H9 (cell line): ENCODE results near the gene LTB4R2. TPM values are rescaled to one million over a fixed set of nuclear protein-coding genes. Genes with fewer than 3 reads are reported as not detected.

ENCODE experiments used
- DNase-seq: peaks from one replicate; pipeline ENCODE4 v3.0.0-alpha.2; 2017
- H2AFZ ChIP-seq: one replicate; pipeline ENCODE4 v1.6.1; 2013; ENCODE audit warnings: mild to moderate bottlenecking, low read length, control low read depth, moderate library complexity
- H2AK5ac ChIP-seq: 2 replicates; pipeline ENCODE4 v1.6.1; 2013; ENCODE audit warnings: low read length, control low read depth, mixed read lengths; ENCODE audit not compliant: insufficient read length
- H2BK120ac ChIP-seq: one replicate; pipeline ENCODE4 v1.6.1; 2013; ENCODE audit warnings: low read depth, mild to moderate bottlenecking, low read length, control low read depth, inconsistent platforms; ENCODE audit not compliant: poor library complexity, severe bottlenecking
- H2BK12ac ChIP-seq: 2 replicates; pipeline ENCODE4 v1.6.1; 2013; ENCODE audit warnings: low read length, control low read depth, mixed read lengths, low read depth; ENCODE audit not compliant: insufficient read length
- H2BK15ac ChIP-seq: 2 replicates; pipeline ENCODE4 v1.6.1; 2013; ENCODE audit warnings: low read depth, low read length, control low read depth
- H2BK20ac ChIP-seq: one replicate; pipeline ENCODE4 v1.6.1; 2013; ENCODE audit warnings: low read depth, mild to moderate bottlenecking, low read length, control low read depth, inconsistent platforms; ENCODE audit not compliant: poor library complexity, severe bottlenecking
- H2BK5ac ChIP-seq: 2 replicates; pipeline ENCODE4 v1.6.1; 2013; ENCODE audit warnings: low read length, control low read depth, mixed read lengths; ENCODE audit not compliant: insufficient read length
- H3K14ac ChIP-seq: 2 replicates; pipeline ENCODE4 v1.6.1; 2013; ENCODE audit warnings: low read length, control low read depth; ENCODE audit not compliant: insufficient read depth
- H3K18ac ChIP-seq: 2 replicates; pipeline ENCODE4 v1.6.1; 2013; ENCODE audit warnings: low read depth, mild to moderate bottlenecking, mixed read lengths, low read length, control low read depth; ENCODE audit not compliant: insufficient read length
- H3K23ac ChIP-seq: 2 replicates; pipeline ENCODE4 v1.6.1; 2013; ENCODE audit warnings: low read length, control low read depth, mixed read lengths, low read depth; ENCODE audit not compliant: insufficient read length
- H3K23me2 ChIP-seq: 2 replicates; pipeline ENCODE4 v1.6.1; 2013; ENCODE audit warnings: low read depth, mild to moderate bottlenecking, mixed read lengths, low read length, control low read depth; ENCODE audit not compliant: insufficient read length, poor library complexity, severe bottlenecking
- H3K27ac ChIP-seq: 2 replicates; pipeline ENCODE4 v1.5.1; 2013; ENCODE audit warnings: low read length, control low read depth, mixed read lengths, low read depth; ENCODE audit not compliant: insufficient read length
- H3K27me3 ChIP-seq: 2 replicates; pipeline ENCODE4 v1.6.1; 2013; ENCODE audit warnings: low read length, control low read depth, inconsistent platforms; ENCODE audit not compliant: insufficient read depth
- H3K4ac ChIP-seq: 2 replicates; pipeline ENCODE4 v1.6.1; 2013; ENCODE audit warnings: low read depth, mild to moderate bottlenecking, control low read depth, inconsistent platforms, low read length, moderate library complexity
- H3K4me1 ChIP-seq: 2 replicates; pipeline ENCODE4 v1.6.1; 2013; ENCODE audit warnings: low read length, control low read depth, inconsistent platforms; ENCODE audit not compliant: insufficient read depth
- H3K4me2 ChIP-seq: 2 replicates; pipeline ENCODE4 v1.6.1; 2013; ENCODE audit warnings: low read length, control low read depth, mixed read lengths; ENCODE audit not compliant: insufficient read length, insufficient read depth
- H3K56ac ChIP-seq: 2 replicates; pipeline ENCODE4 v1.6.1; 2013; ENCODE audit warnings: low read depth, mild to moderate bottlenecking, mixed read lengths, low read length, control low read depth; ENCODE audit not compliant: insufficient read length
- H3K79me1 ChIP-seq: 2 replicates; pipeline ENCODE4 v1.6.1; 2013; ENCODE audit warnings: low read depth, mild to moderate bottlenecking, moderate library complexity, low read length, control low read depth, inconsistent platforms; ENCODE audit not compliant: insufficient read depth, poor library complexity, severe bottlenecking
- H3K79me2 ChIP-seq: 2 replicates; pipeline ENCODE4 v1.6.1; 2013; ENCODE audit warnings: low read length, control low read depth, inconsistent platforms; ENCODE audit not compliant: insufficient read depth
- H3K9ac ChIP-seq: 2 replicates; pipeline ENCODE4 v1.6.1; 2013; ENCODE audit warnings: low read length, control low read depth, mixed read lengths; ENCODE audit not compliant: insufficient read length; ENCODE audit errors: extremely low read depth
- H3K9me3 ChIP-seq: one replicate; pipeline ENCODE4 v1.6.1; 2013; ENCODE audit warnings: low read depth, low read length, inconsistent platforms; ENCODE audit not compliant: control insufficient read depth
- H3T11ph ChIP-seq: one replicate; pipeline ENCODE4 v1.6.1; 2013; ENCODE audit warnings: mild to moderate bottlenecking, low read length, control low read depth, inconsistent platforms
- H4K20me1 ChIP-seq: one replicate; pipeline ENCODE4 v1.6.1; 2013; ENCODE audit not compliant: control insufficient read depth, insufficient read length, insufficient read depth
- H4K5ac ChIP-seq: 2 replicates; pipeline ENCODE4 v1.6.1; 2013; ENCODE audit warnings: low read depth, mild to moderate bottlenecking, mixed read lengths, low read length, control low read depth; ENCODE audit not compliant: insufficient read length
- H4K8ac ChIP-seq: replicated peaks from 2 replicates; pipeline ENCODE4 v1.6.1; 2013; ENCODE audit warnings: low read length, control low read depth, mixed read lengths, low read depth; ENCODE audit not compliant: insufficient read length
- H4K91ac ChIP-seq: 2 replicates; pipeline ENCODE4 v1.6.1; 2013; ENCODE audit warnings: low read depth, mild to moderate bottlenecking, moderate library complexity, mixed read lengths, low read length, control low read depth; ENCODE audit not compliant: insufficient read length
- H3K27ac Mint-ChIP-seq, 3 experiments: 2 replicates in 2 of 3; 3 replicates in 1 of 3; pipeline ENCODE4 v1.8.0; 2020 to 2021; ENCODE audit warnings: mixed read lengths in 3 of 3, mild to moderate bottlenecking in 1 of 3, moderate library complexity in 1 of 3
- H3K27me3 Mint-ChIP-seq: 2 replicates; pipeline ENCODE4 v1.8.0; 2021; ENCODE audit warnings: low read depth, mild to moderate bottlenecking, moderate library complexity, mixed read lengths
- H3K36me3 Mint-ChIP-seq, 3 experiments: 2 replicates in 2 of 3; 3 replicates in 1 of 3; pipeline ENCODE4 v1.8.0; 2020 to 2021; ENCODE audit warnings: low read depth in 3 of 3, mixed read lengths in 3 of 3; ENCODE audit not compliant: insufficient read depth in 1 of 3
- H3K4me1 Mint-ChIP-seq, 2 experiments: 2 replicates each; pipeline ENCODE4 v1.8.0; 2020; ENCODE audit warnings: mixed read lengths in 2 of 2
- H3K4me3 Mint-ChIP-seq, 2 experiments: 2 replicates in 1 of 2; 3 replicates in 1 of 2; pipeline ENCODE4 v1.8.0; 2020 to 2021; ENCODE audit warnings: mild to moderate bottlenecking in 2 of 2, mixed read lengths in 2 of 2, moderate library complexity in 1 of 2
- H3K9me3 Mint-ChIP-seq, 2 experiments: 2 replicates in 1 of 2; 3 replicates in 1 of 2; pipeline ENCODE4 v1.8.0; 2020; ENCODE audit warnings: mild to moderate bottlenecking in 2 of 2, mixed read lengths in 2 of 2, moderate library complexity in 1 of 2
- WGBS: extraction: QIAGEN DNeasy Blood & Tissue Kit; methylation state at CpG from one replicate; pipeline ENCODE4 v1.1.7; 2013; ENCODE audit warnings: missing lambda C conversion rate, low lambda C conversion rate, mixed read lengths; ENCODE audit not compliant: insufficient read length; ENCODE audit errors: extremely low coverage; 5-methylcytosine and 5-hydroxymethylcytosine counted together
- total RNA-seq: library from RNA; stranded (reverse); gene quantifications from 2 replicates; pipeline ENCODE4 v1.2.1, GENCODE V29; 2021
- TF ChIP-seq, protein P1 (sequence below): fragments of 200-600 bp; sonication (generic); conservative IDR thresholded peaks from 3 replicates; pipeline ENCODE4 v1.8.0; 2021; ENCODE audit warnings: antibody characterized with exemption, mild to moderate bottlenecking

Gene LTB4R2
- total RNA-seq, 1 experiment from 2014 or later = 13.4 TPM

DNA sequence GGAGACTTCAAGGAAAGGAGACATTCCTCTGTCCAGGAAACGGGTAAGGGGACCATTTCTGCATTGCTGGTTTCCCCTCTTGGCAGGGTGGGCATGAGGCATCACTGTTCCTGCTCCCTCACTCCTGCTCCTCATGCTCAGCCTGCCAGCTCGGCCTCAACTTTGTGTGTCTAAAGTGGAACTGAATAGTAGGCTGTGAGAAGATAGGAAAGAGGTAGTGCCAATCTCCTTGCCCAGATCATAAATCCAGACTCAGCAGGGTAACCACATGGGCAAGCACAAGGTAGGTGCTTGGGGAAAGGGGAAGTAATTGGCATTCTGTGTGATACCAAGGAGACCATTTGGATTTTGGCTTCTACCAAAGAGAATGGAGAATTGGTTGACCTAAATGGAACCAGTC lies 4.0 kb downstream of the LTB4R2 start:
- Mint-ChIP-seq H3K27ac (no peak overlapping the region), H3K36me3 (peaks cover 3 to 15% (median 8%) of the 10 kb centered on the region in 3 experiments; a peak in 6 of 7 replicates), H3K27me3 (peaks cover 30% of the 10 kb centered on the region), H3K4me3 (no peak overlapping the region), H3K9me3 (no peaks in the 10 kb centered on the region), H3K4me1 (no peaks in the 10 kb centered on the region)
- no peak overlapping the region for H4K91ac ChIP-seq
- no peak overlapping the region for H3K56ac ChIP-seq
- no peak overlapping the region for H2AFZ ChIP-seq
- H3K4ac ChIP-seq = no peak overlapping the region
- H4K8ac ChIP-seq = no peak overlapping the region
- no peak overlapping the region for H3K27ac ChIP-seq
- H3K27me3 ChIP-seq = no peaks in the 10 kb centered on the region; the same call in 1 of the 2 replicates
- H3K23ac ChIP-seq = no peak overlapping the region
- no peak overlapping the region for H3K9ac ChIP-seq
- no peaks in the 10 kb centered on the region for H3K9me3 ChIP-seq
- no peaks in the 10 kb centered on the region for H3K4me1 ChIP-seq
- no peaks in the 10 kb centered on the region for H4K20me1 ChIP-seq
- H2BK12ac ChIP-seq = no peak overlapping the region
- WGBS = no CpG with 5 or more reads among the region's 2 CpGs
- no peak overlapping the region for H2BK20ac ChIP-seq
- no peak overlapping the region for H3K18ac ChIP-seq
- no peak overlapping the region for H2BK15ac ChIP-seq
- H2AK5ac ChIP-seq = no peak overlapping the region
- no peak overlapping the region for H2BK5ac ChIP-seq
- H3K79me1 ChIP-seq = no peaks in the 10 kb centered on the region
- DNase-seq = no peak
- H3K23me2 ChIP-seq = no peaks in the 10 kb centered on the region
- no peak overlapping the region for H2BK120ac ChIP-seq
- H4K5ac ChIP-seq = no peak overlapping the region
- no peak overlapping the region for H3T11ph ChIP-seq
- no peaks in the 10 kb centered on the region for H3K79me2 ChIP-seq
- TF ChIP-seq, protein P1, sequence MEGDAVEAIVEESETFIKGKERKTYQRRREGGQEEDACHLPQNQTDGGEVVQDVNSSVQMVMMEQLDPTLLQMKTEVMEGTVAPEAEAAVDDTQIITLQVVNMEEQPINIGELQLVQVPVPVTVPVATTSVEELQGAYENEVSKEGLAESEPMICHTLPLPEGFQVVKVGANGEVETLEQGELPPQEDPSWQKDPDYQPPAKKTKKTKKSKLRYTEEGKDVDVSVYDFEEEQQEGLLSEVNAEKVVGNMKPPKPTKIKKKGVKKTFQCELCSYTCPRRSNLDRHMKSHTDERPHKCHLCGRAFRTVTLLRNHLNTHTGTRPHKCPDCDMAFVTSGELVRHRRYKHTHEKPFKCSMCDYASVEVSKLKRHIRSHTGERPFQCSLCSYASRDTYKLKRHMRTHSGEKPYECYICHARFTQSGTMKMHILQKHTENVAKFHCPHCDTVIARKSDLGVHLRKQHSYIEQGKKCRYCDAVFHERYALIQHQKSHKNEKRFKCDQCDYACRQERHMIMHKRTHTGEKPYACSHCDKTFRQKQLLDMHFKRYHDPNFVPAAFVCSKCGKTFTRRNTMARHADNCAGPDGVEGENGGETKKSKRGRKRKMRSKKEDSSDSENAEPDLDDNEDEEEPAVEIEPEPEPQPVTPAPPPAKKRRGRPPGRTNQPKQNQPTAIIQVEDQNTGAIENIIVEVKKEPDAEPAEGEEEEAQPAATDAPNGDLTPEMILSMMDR = no peak
- no peak overlapping the region for H3K4me2 ChIP-seq
- no peak overlapping the region for H3K14ac ChIP-seq
